ENCODE data around the gene POU6F1. TPM values are rescaled to one million over a fixed set of nuclear protein-coding genes. Genes with fewer than 3 reads are reported as not detected.
A peak's percentile ranks its signal among the peaks of the same experiment; 100 is the strongest.
"Not testable (repeated sequence)": the region's sequence is repeated elsewhere in the genome, so short reads cannot be mapped to it uniquely, and the experiment has no call there.

POU6F1 gene
- 1.7 and 5.5 TPM in 2 replicates for total RNA-seq (2014; rRNA removed; shearing (Covaris generic))

- DNase-seq (ENCODE audit: low read depth): peak; percentile 73
Observed at GRCh38 chr12:51217968-51218606, at the start of gene POU6F1. TSS of gene POU6F1 (minus strand) at chr12:51218062. CDS start at chr12:51206836, 11,226 bp downstream.

- DNase-seq (ENCODE audit: low read depth): no peak
Observed at GRCh38 chr12:51265024-51265423, 47.2 kb upstream of the POU6F1 start.

GRCh38 chr12:51264297-51264696 is 46.4 kb upstream of the POU6F1 start:
- DNase-seq (ENCODE audit: low read depth): no peak

GRCh38 chr12:51263341-51263740 is 45.5 kb upstream of the POU6F1 start:
- no peak for DNase-seq (ENCODE audit: low read depth)

- DNase-seq (ENCODE audit: low read depth): peak; percentile 70
Observed at GRCh38 chr12:51262758-51263177, 44.9 kb upstream of the POU6F1 start.

GRCh38 chr12:51259600-51259999 is 41.7 kb upstream of the POU6F1 start:
- DNase-seq (ENCODE audit: low read depth): not testable (repeated sequence)

- no peak for DNase-seq (ENCODE audit: low read depth)
Observed at GRCh38 chr12:51254536-51254935, 36.7 kb upstream of the POU6F1 start.

- DNase-seq (ENCODE audit: low read depth): no peak
Observed at GRCh38 chr12:51253276-51253675, 35.4 kb upstream of the POU6F1 start.

GRCh38 chr12:51247523-51248206 is 29.8 kb upstream of the POU6F1 start:
- DNase-seq (ENCODE audit: low read depth): no peak

- DNase-seq (ENCODE audit: low read depth): no peak
Observed at GRCh38 chr12:51246254-51246853, 28.5 kb upstream of the POU6F1 start.

GRCh38 chr12:51245476-51246253 is 27.8 kb upstream of the POU6F1 start:
- DNase-seq (ENCODE audit: low read depth): no peak

GRCh38 chr12:51244269-51244668 is 26.4 kb upstream of the POU6F1 start:
- no peak for DNase-seq (ENCODE audit: low read depth)

- no peak for DNase-seq (ENCODE audit: low read depth)
Observed at GRCh38 chr12:51242876-51243275, 25.0 kb upstream of the POU6F1 start.

- DNase-seq (ENCODE audit: low read depth): no peak
Observed at GRCh38 chr12:51242120-51242519, 24.3 kb upstream of the POU6F1 start.

- no peak for DNase-seq (ENCODE audit: low read depth)
Observed at GRCh38 chr12:51240971-51241370, 23.1 kb upstream of the POU6F1 start.

- peak; percentile 91 for DNase-seq (ENCODE audit: low read depth)
Observed at GRCh38 chr12:51238510-51239334, 20.9 kb upstream of the POU6F1 start, which contains the start of gene DAZAP2. TSS of gene DAZAP2 (plus strand) at chr12:51238826. CDS start at chr12:51238908, 82 bp downstream.

GRCh38 chr12:51238037-51238509 is 20.2 kb upstream of the POU6F1 start:
- DNase-seq (ENCODE audit: low read depth): no peak

- no peak for DNase-seq (ENCODE audit: low read depth)
Observed at GRCh38 chr12:51234530-51234929, 16.7 kb upstream of the POU6F1 start.

GRCh38 chr12:51232642-51233041 is 14.8 kb upstream of the POU6F1 start:
- DNase-seq (ENCODE audit: low read depth): no peak

- DNase-seq (ENCODE audit: low read depth): no peak
Observed at GRCh38 chr12:51229116-51229809, 11.4 kb upstream of the POU6F1 start.
